ENCODE data around the gene LYRM2.

The LYRM2 gene

GRCh38 chr6:89555031-89555430 lies 83.5 kb downstream of the LYRM2 start:
- DNase-seq (ENCODE audit: low spot score): no peak

- no peak for DNase-seq (ENCODE audit: low spot score)
These were observed 84.4 kb downstream of the LYRM2 start for GRCh38 chr6:89554106-89554505.

- DNase-seq (ENCODE audit: low spot score): no peak
These were observed 85.1 kb downstream of the LYRM2 start for GRCh38 chr6:89553431-89553830.

GRCh38 chr6:89547281-89547680 lies 91.3 kb downstream of the LYRM2 start:
- DNase-seq (ENCODE audit: low spot score): no peak

DNA sequence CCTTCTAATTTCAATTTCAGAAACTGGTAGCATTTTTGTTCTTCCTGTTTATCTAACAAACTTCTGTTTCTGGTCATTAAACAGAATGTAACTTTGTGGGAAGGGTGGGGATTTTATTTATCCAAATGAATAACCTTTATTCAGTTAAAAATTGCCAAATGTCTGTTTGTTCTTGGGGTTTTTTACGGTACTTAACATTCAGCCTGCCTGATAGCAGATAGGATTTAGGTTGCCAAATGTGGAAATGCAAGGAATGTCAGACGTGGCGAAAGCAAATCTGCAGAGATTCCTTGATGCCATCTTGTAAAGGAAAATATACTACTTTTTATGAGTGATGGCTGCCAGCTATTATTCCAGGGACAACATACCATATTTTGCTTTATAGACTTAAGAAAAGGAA lies 95.7 kb downstream of the LYRM2 start:
- DNase-seq (ENCODE audit: low spot score): no peak

GRCh38 chr6:89542081-89542857 lies 96.3 kb downstream of the LYRM2 start:
- DNase-seq (ENCODE audit: low spot score): no peak

- DNase-seq (ENCODE audit: low spot score): no peak
These were observed 98.8 kb downstream of the LYRM2 start for GRCh38 chr6:89539779-89540178.

DNA sequence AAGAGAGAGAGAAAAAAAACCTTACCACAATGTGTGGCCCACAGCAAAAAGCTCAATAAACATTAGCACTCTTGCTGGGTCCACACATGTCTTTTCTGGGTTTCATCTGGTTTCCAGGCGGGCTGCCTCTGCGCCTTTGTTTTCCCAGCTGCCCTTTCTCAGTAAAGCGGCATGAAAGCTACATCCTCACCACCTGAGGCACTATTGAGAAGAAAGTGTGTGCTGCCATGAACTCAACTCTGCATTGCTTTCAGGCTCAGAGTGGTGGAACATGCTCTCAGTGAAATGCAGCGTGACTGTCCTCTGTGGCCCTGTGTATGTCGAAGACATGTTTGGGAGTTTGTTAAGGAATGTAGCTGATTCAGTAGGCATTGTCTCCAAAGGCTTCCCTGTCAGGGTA lies 102.3 kb downstream of the LYRM2 start:
- no peak for DNase-seq (ENCODE audit: low spot score)

GRCh38 chr6:89530982-89531381 lies 107.6 kb downstream of the LYRM2 start:
- no peak for DNase-seq (ENCODE audit: low spot score)

DNA sequence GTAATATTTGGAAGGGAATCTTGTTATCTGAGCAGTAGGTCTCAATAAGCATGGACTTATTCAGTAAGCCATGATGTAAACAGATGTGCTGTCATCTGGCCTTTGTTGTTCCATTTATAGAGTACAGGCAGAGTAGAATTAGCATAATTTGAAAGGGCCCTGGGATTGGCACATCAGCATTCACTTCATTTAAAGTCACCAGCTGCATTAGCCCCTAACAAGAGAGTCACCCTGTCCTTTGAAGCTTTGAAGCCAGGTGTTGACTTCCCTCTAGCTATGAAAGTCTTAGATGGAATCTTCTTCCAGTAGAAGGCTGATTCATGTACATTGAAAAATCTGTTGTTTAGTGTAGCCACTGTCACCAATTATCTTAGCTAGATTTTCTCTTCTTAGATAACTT lies 109.7 kb downstream of the LYRM2 start:
- no peak for DNase-seq (ENCODE audit: low spot score)

- DNase-seq (ENCODE audit: low spot score): peak; percentile 17
These were observed 110.9 kb downstream of the LYRM2 start for GRCh38 chr6:89527634-89528033.

- no peak for DNase-seq (ENCODE audit: low spot score)
These were observed 112.0 kb downstream of the LYRM2 start for GRCh38 chr6:89526563-89526869.

DNA sequence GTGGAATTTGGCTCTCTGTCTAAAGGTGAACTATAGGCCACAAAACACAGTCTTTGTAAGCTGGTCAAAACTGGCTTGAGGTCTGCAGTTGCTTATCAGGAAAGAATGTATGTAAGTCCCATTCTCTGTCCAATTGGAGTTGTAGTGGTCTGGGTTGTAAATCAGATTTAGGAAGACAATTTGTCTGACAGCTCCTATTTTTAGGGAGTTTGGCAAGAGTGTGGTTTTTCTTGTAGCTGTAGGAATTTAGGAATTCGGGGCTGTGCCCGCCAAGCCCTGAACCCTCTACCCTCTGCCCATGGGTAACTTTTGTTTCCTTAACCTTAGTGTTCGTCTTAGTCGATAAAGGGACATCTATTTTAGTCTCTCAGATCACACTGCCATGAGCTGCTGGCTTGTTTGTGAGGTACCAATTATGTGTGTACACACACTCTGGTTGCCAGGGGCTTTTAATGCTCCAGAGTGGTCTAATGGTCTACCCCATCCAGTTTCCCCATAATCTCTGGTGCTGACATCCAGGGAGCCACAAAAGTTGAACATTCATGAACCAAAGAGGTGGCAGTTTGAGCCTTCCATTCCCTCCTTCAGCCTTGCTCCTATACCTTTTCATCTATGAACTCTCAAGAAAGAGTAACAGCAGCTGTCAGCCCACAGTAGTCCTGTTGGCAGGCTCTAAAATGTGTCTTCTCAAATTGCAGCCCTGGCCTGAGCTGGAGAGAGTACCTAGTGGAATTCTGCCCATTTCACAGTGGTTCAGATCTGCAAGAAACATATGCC lies 112.6 kb downstream of the LYRM2 start:
- no peak for DNase-seq (ENCODE audit: low spot score)

GRCh38 chr6:89522778-89523177 lies 115.8 kb downstream of the LYRM2 start:
- no peak for DNase-seq (ENCODE audit: low spot score)

GRCh38 chr6:89520736-89521135 lies 117.8 kb downstream of the LYRM2 start:
- DNase-seq (ENCODE audit: low spot score): no peak

DNA sequence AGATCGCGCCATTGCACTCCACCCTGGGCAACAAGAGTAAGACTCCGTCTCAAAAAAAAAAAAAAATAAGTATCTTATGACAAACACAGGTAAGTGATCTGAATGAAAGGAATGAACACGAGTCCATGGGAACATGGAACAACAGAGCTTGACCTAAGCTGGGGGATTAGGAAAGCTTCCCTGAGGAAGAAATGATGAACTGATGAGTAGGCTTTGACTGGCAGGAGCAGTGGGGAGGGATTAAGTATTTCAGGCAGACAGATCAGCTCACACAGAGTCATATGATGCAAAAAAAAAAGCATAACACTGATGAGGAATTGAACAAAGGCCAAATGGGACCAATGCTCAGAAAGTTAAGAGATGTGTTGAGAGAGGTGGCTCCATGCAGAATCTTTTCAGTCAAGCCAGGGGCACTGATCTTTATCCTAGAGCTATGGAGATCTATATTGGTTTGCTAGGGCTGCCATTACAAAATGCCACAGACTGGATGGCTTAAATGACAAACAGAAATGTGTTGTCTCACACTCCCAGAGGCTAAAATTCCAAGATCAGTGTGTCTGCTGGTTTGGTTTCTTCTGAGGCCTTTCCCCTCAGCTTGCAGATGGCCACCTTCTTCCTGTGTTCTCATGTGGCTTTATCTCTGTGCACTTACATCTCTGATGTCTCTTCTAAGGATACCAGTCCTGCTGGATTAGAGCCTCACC lies 120.0 kb downstream of the LYRM2 start:
- no peak for DNase-seq (ENCODE audit: low spot score)
